ENCODE results near the gene GLRA3.

DNA sequence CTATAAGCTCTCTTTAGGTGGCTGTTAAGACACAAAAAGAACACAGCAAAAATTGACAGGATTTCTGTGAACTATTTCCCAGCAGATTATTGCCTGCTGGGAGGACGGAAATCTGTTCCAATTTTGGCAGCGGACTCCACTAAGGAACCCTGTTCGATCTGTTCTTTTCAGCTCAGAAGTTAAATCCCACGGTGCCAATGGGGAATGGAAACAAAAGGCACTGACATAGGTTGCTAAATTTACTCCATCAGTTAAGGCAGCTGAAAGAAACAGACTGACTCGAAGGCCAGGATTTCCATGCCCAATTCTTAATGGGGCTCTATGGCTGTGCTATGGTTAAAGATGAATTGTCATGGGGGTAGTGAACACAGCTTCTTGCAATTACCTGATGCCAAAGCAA is 180.2 kb downstream of the GLRA3 start:
- TF ChIP-seq, protein P1, sequence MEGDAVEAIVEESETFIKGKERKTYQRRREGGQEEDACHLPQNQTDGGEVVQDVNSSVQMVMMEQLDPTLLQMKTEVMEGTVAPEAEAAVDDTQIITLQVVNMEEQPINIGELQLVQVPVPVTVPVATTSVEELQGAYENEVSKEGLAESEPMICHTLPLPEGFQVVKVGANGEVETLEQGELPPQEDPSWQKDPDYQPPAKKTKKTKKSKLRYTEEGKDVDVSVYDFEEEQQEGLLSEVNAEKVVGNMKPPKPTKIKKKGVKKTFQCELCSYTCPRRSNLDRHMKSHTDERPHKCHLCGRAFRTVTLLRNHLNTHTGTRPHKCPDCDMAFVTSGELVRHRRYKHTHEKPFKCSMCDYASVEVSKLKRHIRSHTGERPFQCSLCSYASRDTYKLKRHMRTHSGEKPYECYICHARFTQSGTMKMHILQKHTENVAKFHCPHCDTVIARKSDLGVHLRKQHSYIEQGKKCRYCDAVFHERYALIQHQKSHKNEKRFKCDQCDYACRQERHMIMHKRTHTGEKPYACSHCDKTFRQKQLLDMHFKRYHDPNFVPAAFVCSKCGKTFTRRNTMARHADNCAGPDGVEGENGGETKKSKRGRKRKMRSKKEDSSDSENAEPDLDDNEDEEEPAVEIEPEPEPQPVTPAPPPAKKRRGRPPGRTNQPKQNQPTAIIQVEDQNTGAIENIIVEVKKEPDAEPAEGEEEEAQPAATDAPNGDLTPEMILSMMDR (IDR thresholded peaks at IDR 0.05): no peak
- TF ChIP-seq POLR2A (IDR thresholded peaks at IDR 0.05) (no peak), EP300 (IDR thresholded peaks at IDR 0.05) (no peak)

Data from ovary (tissue), 3 donors.